HUDEP-2 (cell line): ENCODE data around the gene PF4V1.

Experiments
- DNase-seq, 76 experiments: peaks; one replicate each; lab custom pipeline; 2025; ENCODE audit not compliant: unreplicated experiment in 76 of 76; lab: John Stamatoyannopoulos, UW

PF4V1 gene

GRCh38 chr4:73902038-73902637, 49.0 kb downstream of the PF4V1 start:
- no peak for DNase-seq

DNA sequence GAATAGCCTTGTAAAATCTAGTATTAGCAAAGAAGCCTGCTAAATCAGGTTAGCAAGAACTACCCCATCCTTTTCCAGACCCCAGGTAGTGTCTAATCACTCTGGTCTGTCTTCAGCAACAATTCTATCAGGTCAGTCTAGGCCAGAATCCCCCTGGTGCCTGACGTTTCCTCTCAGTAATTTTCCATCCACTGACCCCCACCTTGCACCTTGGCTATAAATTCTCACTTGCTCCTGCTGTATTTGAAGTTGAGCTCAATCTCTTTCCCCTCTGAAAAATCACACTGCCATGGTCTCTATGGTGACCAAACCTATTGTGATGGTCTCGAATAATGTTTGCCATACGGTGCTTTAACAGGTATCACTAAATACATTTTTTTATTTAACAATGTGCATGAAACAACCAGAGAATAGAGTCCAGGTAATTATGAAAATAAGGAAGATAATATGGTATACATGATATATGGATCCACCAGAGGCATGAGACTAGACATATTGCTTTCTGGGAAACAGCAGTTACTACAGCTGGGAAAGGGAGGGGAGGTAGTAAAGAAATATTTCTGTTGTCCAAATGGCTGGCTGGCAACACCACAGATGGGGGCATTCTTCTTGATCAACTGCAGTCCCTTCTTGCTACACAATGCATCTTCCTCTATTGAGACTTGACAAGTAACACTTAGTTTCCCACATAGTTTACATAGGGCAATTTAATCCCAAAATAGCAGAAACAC, 49.9 kb downstream of the PF4V1 start:
- DNase-seq, result no peak
